Esophagus muscularis mucosa (tissue), 4 donors: ENCODE measurements around the gene LMO3. TPM values are rescaled to one million over a fixed set of nuclear protein-coding genes. Genes with fewer than 3 reads are reported as not detected.

Source experiments
- DNase-seq: peaks from one replicate; pipeline ENCODE4 v3.0.0-alpha.2; 2017; ENCODE audit errors: extremely low spot score
- H3K27ac ChIP-seq, 4 donors: fragments of 200-600 bp; sonication (generic); replicated peaks in 1 of 4; 1 replicate in 3 of 4; 2 replicates in 1 of 4; pipeline ENCODE4 v1.5.1; 2016 to 2019; ENCODE audit warnings: mild to moderate bottlenecking in 1 of 4
- H3K27me3 ChIP-seq, 4 donors: fragments of 200-600 bp; sonication (generic); one replicate each; pipeline versions ENCODE4 v1.5.1 to v1.6.0; 2016 to 2019
- H3K36me3 ChIP-seq, 4 donors: fragments of 200-600 bp; sonication (generic); one replicate each; pipeline ENCODE4 v1.5.1; 2016 to 2019
- H3K4me1 ChIP-seq, 4 donors: fragments of 200-600 bp; sonication (generic); one replicate each; pipeline ENCODE4 v1.5.1; 2016 to 2019
- H3K4me3 ChIP-seq, 4 donors: fragments of 200-600 bp; sonication (generic); 1 replicate in 2 of 4; 2 replicates in 2 of 4; pipeline ENCODE4 v1.5.1; 2016 to 2019; ENCODE audit warnings: mild to moderate bottlenecking in 4 of 4, moderate library complexity in 1 of 4
- H3K9me3 ChIP-seq, 4 donors: fragments of 200-600 bp; sonication (generic); 1 replicate in 3 of 4; 2 replicates in 1 of 4; pipeline ENCODE4 v1.5.1; 2016 to 2019
- EP300 ChIP-seq: sonication (generic); formaldehyde crosslinking; IDR thresholded peaks from one replicate; pipeline ENCODE4 v1.6.1; 2017; ENCODE audit warnings: antibody characterized with exemption
- POLR2A ChIP-seq: fragments of 450-650 bp; IDR thresholded peaks from one replicate; pipeline ENCODE4 v1.6.1; 2017; ENCODE audit warnings: antibody characterized with exemption, moderate library complexity, mild to moderate bottlenecking, low read depth
- POLR2AphosphoS5 ChIP-seq, 2 donors: sonication (generic); formaldehyde crosslinking; IDR thresholded peaks; one replicate each; pipeline ENCODE4 v1.6.1; 2017; ENCODE audit warnings: antibody characterized with exemption in 2 of 2
- WGBS: methylation state at CpG from one replicate; pipeline ENCODE4 v1.1.5; 2018; 5-methylcytosine and 5-hydroxymethylcytosine counted together
- intact Hi-C: fragments of 100-400 bp; cut with DNase I; formaldehyde crosslinking; loops from one replicate; pipeline ENCODE4 v1.15.1; 2023
- total RNA-seq, 4 donors: library from RNA; depleted of rRNA; stranded (reverse); fragments of >200 nt; gene quantifications; one replicate each; pipeline versions ENCODE4 v1.1.0 to v1.2.1, GENCODE V29; 2016
- TF ChIP-seq, protein P1 (sequence below), 3 experiments: fragments of 200-600 bp in 2 of 3; fragments of 450-650 bp in 1 of 3; sonication (generic) in 2 of 3; IDR thresholded peaks; one replicate each; pipeline ENCODE4 v1.5.1; 2017 to 2019; ENCODE audit warnings: antibody characterized with exemption in 3 of 3, mild to moderate bottlenecking in 2 of 3, moderate library complexity in 1 of 3

Gene LMO3
- total RNA-seq: 100 to 1,000 TPM in 3 of 4 donors, 10 to 100 TPM in 1; 66.1 to 152 (median 138) TPM

DNA sequence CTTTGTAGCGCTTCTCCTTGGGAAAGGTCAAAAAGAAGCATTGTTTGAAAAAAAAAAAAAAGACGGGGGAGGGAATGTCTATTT lies at the start of gene LMO3:
Gene LMO3 (minus strand): TSS at position 46 of the 84 bp plus-strand sequence. CDS start 5,302 bp downstream, outside the sequence.
- WGBS: 0% methylated on average over 2 of the region's 2 CpGs
- H3K36me3 ChIP-seq: no peaks in the 10 kb centered on the region
- H3K4me3 ChIP-seq: peak within 1 kb of the TSS; percentile 53 to 72 (median 63)
- H3K4me1 ChIP-seq: peaks cover 7 to 66% (median 46%) of the 10 kb centered on the region in 4 donors
- no peaks in the 10 kb centered on the region for H3K9me3 ChIP-seq
- intact Hi-C loops: no loop called here
- no peak for DNase-seq
- TF ChIP-seq, protein P1, sequence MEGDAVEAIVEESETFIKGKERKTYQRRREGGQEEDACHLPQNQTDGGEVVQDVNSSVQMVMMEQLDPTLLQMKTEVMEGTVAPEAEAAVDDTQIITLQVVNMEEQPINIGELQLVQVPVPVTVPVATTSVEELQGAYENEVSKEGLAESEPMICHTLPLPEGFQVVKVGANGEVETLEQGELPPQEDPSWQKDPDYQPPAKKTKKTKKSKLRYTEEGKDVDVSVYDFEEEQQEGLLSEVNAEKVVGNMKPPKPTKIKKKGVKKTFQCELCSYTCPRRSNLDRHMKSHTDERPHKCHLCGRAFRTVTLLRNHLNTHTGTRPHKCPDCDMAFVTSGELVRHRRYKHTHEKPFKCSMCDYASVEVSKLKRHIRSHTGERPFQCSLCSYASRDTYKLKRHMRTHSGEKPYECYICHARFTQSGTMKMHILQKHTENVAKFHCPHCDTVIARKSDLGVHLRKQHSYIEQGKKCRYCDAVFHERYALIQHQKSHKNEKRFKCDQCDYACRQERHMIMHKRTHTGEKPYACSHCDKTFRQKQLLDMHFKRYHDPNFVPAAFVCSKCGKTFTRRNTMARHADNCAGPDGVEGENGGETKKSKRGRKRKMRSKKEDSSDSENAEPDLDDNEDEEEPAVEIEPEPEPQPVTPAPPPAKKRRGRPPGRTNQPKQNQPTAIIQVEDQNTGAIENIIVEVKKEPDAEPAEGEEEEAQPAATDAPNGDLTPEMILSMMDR (IDR thresholded peaks at IDR 0.05): no peak
- TF ChIP-seq POLR2AphosphoS5 (IDR thresholded peaks at IDR 0.05) (no peak), POLR2A (no peak), EP300 (no peak)
- H3K27ac ChIP-seq: peak within 1 kb of the TSS; percentile 77 to 86 (median 83)
- H3K27me3 ChIP-seq: no peaks in the 10 kb centered on the region

DNA sequence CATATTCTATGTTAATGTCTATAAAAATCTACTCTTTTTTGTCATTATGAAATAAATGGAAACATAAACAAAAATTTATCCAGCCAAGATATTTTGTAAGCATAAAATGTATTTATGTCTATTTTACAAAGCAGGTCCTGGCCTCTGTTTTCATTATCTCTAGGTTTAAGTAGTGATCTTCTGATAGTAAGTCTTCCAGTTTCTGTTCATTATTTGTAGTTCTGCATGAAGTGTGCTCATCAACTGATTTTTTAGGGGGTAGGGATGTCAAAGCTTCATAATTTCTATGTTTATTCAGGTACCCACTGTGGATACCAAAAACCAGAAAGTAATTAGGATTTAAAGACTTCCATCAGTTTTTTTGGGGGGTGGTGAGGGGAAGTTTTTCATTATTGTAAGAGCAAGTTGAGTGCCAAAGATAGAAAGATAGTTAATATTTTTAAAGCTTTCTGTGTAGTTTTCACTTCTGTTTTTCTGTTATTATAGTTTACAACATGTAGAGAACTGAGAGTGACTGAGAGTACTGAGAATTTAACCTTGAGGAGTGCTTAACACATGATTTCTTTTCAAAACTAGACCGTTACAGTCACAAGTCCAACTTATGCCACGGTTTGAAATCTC lies 30.6 kb upstream of the LMO3 start:
- TF ChIP-seq POLR2A: no peak
- TF ChIP-seq, protein P1 (IDR thresholded peaks at IDR 0.05): no peak
- no peak for TF ChIP-seq POLR2AphosphoS5 (IDR thresholded peaks at IDR 0.05)
- no peak for TF ChIP-seq EP300
- Histone ChIP-seq H3K4me3 (no peak overlapping the region), H3K4me1 (no peaks in the 10 kb centered on the region), H3K36me3 (no peaks in the 10 kb centered on the region), H3K27me3 (no peaks in the 10 kb centered on the region), H3K27ac (no peak overlapping the region), H3K9me3 (no peaks in the 10 kb centered on the region)
- intact Hi-C loops: no loop called here
- WGBS: 81% methylated on average over 2 of the region's 2 CpGs
- DNase-seq: no peak

DNA sequence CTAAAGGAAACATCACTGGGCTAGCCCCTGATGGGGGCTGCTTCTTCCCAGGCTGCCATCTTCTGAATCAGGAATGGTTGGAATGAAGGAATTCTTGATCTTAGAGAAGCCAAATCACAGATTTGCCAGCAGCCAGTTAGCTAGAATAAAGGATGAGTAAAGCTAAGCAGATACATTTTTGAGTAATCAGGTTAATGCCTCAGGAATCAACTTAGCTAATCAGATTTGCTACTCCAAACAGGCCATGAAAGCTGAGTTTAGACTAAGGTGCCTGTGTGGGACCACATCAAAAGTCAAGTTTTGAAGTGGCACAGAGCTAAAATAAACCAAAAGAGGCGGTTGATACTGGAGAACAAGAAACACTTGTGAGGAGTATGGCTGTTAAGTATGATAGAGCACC lies 28.8 kb upstream of the LMO3 start:
- no peaks in the 10 kb centered on the region for H3K9me3 ChIP-seq
- H3K4me1 ChIP-seq: no peaks in the 10 kb centered on the region
- H3K4me3 ChIP-seq: no peak overlapping the region
- H3K27me3 ChIP-seq: no peaks in the 10 kb centered on the region
- WGBS: 83% methylated on average over 1 of the region's 1 CpG
- TF ChIP-seq, protein P1 (IDR thresholded peaks at IDR 0.05): no peak
- TF ChIP-seq POLR2AphosphoS5 (IDR thresholded peaks at IDR 0.05) (no peak), POLR2A (no peak), EP300 (no peak)
- no peaks in the 10 kb centered on the region for H3K36me3 ChIP-seq
- H3K27ac ChIP-seq: no peak overlapping the region
- intact Hi-C loops: no loop called here
- DNase-seq: no peak

DNA sequence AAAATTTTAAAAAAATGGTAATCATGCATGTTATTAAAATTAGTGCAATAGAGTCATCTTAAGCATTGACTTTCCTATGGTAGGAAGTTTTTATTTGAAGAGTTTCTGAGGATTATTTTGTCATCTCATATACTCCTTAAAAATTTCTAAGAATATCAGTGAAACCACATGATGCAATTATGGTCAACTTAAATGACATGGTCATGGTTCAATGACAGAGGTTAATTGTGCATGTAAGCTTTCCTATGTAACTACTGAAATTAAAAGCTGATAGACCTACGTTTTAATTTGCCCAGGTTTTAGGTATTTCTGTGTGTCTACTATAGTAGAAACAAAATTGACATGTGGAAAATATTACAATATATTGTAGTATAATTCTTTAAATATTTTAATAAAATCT lies 21.0 kb upstream of the LMO3 start:
- Histone ChIP-seq H3K27me3 (no peaks in the 10 kb centered on the region), H3K36me3 (no peaks in the 10 kb centered on the region), H3K4me1 (no peaks in the 10 kb centered on the region), H3K9me3 (no peaks in the 10 kb centered on the region), H3K27ac (no peak overlapping the region), H3K4me3 (no peak overlapping the region)
- intact Hi-C loops: loop anchor here (10.0 kb wide), 1 partner anchor 242 kb away; no protein-coding TSS in a partner anchor
- WGBS: 58% methylated on average over 1 of the region's 1 CpG
- TF ChIP-seq POLR2A (no peak), EP300 (no peak), POLR2AphosphoS5 (IDR thresholded peaks at IDR 0.05) (no peak)
- TF ChIP-seq, protein P1 (IDR thresholded peaks at IDR 0.05): no peak
- DNase-seq: no peak

DNA sequence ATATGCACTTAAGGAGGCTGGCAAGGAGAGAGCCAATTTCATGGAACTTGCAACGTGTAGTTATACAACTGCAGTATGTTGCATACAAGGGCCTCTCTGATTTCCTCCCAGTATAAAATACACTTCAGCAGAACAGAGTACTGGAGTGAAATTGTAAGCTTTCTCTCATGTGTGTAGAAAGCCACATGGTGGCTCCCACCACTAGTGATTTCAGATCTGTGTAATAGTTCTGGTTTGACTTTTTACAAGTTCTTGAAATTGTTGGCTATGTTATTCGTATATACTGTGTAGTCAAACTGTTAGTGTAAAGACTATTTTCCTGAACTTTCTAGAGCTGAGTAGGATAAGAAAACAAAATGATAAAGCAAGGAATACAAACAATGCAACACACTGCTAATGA lies 16.4 kb upstream of the LMO3 start:
- 48% methylated on average over 2 of the region's 2 CpGs for WGBS
- no peaks in the 10 kb centered on the region for H3K36me3 ChIP-seq
- TF ChIP-seq POLR2A: no peak
- TF ChIP-seq, protein P1 (IDR thresholded peaks at IDR 0.05): peak in 2 of 3 experiments; percentile 10 to 15
- no peak for TF ChIP-seq POLR2AphosphoS5 (IDR thresholded peaks at IDR 0.05)
- H3K4me3 ChIP-seq: no peak overlapping the region
- H3K27me3 ChIP-seq: no peaks in the 10 kb centered on the region
- no peak overlapping the region for H3K27ac ChIP-seq
- no peaks in the 10 kb centered on the region for H3K4me1 ChIP-seq
- intact Hi-C loops: loop anchor here (10.0 kb wide), 1 partner anchor 238 kb away; no protein-coding TSS in a partner anchor
- H3K9me3 ChIP-seq: peaks cover 0 to 7% (median 7%) of the 10 kb centered on the region in 4 donors
- no peak for DNase-seq
